ENCODE data around the gene MRPL18. TPM values are rescaled to one million over a fixed set of nuclear protein-coding genes. Genes with fewer than 3 reads are reported as not detected.

Gene MRPL18
- total RNA-seq, 2 donors from 2014 or later: 65.8 to 82.4 TPM

Other genes with a start within 250 kb of the MRPL18 start
- gene SOD2, start 97.2 kb upstream of the MRPL18 start, total RNA-seq: 100 to 1,000 TPM; 232 to 842 TPM
- 100 to 1,000 TPM in 1 of 2 donors, 10 to 100 TPM in 1; 98.4 to 106 TPM for gene WTAP, start 63.0 kb upstream of the MRPL18 start, total RNA-seq
- gene ACAT2, start 28.4 kb upstream of the MRPL18 start, total RNA-seq: 10 to 100 TPM; 70.0 to 88.7 TPM
- 100 to 1,000 TPM; 360 to 498 TPM for gene TCP1, start 865 bp upstream of the MRPL18 start, total RNA-seq
- 1 to 10 TPM in 1 of 2 donors, under 1 TPM in 1; 0.24 to 1.1 TPM for gene PNLDC1, start 9.8 kb downstream of the MRPL18 start, total RNA-seq
- under 1 TPM in 1 of 2 donors, not detected in 1; 0.02 TPM for gene MAS1, start 100.5 kb downstream of the MRPL18 start, total RNA-seq
- 100 to 1,000 TPM; 290 to 377 TPM for gene IGF2R, start 178.6 kb downstream of the MRPL18 start, total RNA-seq